ENCODE measurements around the gene TAAR8. TPM values are rescaled to one million over a fixed set of nuclear protein-coding genes. Genes with fewer than 3 reads are reported as not detected.
"Not testable (repeated sequence)": the region's sequence is repeated elsewhere in the genome, so short reads cannot be mapped to it uniquely, and the experiment has no call there.

The TAAR8 gene
- polyA plus RNA-seq, 3 donors: not detected

GRCh38 chr6:132600900-132601299, 48.4 kb downstream of the TAAR8 start:
- not testable (repeated sequence) for H3K27ac ChIP-seq (ENCODE audit: low read depth, low read length)

Other genes with a start within 250 kb of the TAAR8 start
- 1 to 10 TPM in 1 of 3 donors, under 1 TPM in 2; 0.16 to 1.3 (median 0.33) TPM for gene MOXD1, start 151.2 kb upstream of the TAAR8 start, polyA plus RNA-seq
- 10 to 100 TPM; 11.4 to 30.7 (median 23.3) TPM for gene STX7, start 39.6 kb upstream of the TAAR8 start, polyA plus RNA-seq
- gene TAAR9, start 14.4 kb upstream of the TAAR8 start, polyA plus RNA-seq: not detected
- gene TAAR6, start 17.6 kb downstream of the TAAR8 start, polyA plus RNA-seq: not detected
- gene TAAR5, start 37.1 kb downstream of the TAAR8 start, polyA plus RNA-seq: not detected
- gene TAAR2, start 71.6 kb downstream of the TAAR8 start, polyA plus RNA-seq: not detected
- gene TAAR1, start 106.5 kb downstream of the TAAR8 start, polyA plus RNA-seq: not detected
- 1 to 10 TPM in 2 of 3 donors, under 1 TPM in 1; 0.28 to 7.1 (median 2.8) TPM for gene VNN1, start 161.4 kb downstream of the TAAR8 start, polyA plus RNA-seq
- gene VNN2, start 205.2 kb downstream of the TAAR8 start, polyA plus RNA-seq: 10 to 100 TPM in 2 of 3 donors, under 1 TPM in 1; 0.46 to 26.3 (median 24.0) TPM
- gene SLC18B1, start 246.0 kb downstream of the TAAR8 start, polyA plus RNA-seq: 1 to 10 TPM; 3.4 to 6.3 (median 5.5) TPM

All from adipose tissue (tissue), 3 donors.